HG02938 (cell line): ENCODE measurements around the gene GTF2F2.
"Not testable (repeated sequence)": the region's sequence is repeated elsewhere in the genome, so short reads cannot be mapped to it uniquely, and the experiment has no call there.

Source experiments
- ATAC-seq: cut with Tn5 transposase; IDR thresholded peaks from one replicate; pipeline ENCODE4 v1.9.1; 2021; ENCODE audit warnings: mild to moderate bottlenecking, moderate library complexity; ENCODE audit not compliant: unreplicated experiment

GTF2F2 gene

GRCh38 chr13:45178349-45179162 lies 58.2 kb downstream of the GTF2F2 start:
- ATAC-seq, result no peak

- ATAC-seq, result no peak
Measured at GRCh38 chr13:45179428-45179827, 59.1 kb downstream of the GTF2F2 start.

- no peak for ATAC-seq
Measured at GRCh38 chr13:45180303-45180702, 60.0 kb downstream of the GTF2F2 start.

- ATAC-seq, result no peak
Measured at GRCh38 chr13:45180713-45181601, 60.6 kb downstream of the GTF2F2 start.

GRCh38 chr13:45184693-45185092 lies 64.4 kb downstream of the GTF2F2 start:
- ATAC-seq, result no peak

- no peak for ATAC-seq
Measured at GRCh38 chr13:45185286-45185685, 65.0 kb downstream of the GTF2F2 start.

GRCh38 chr13:45189077-45189476 lies 68.8 kb downstream of the GTF2F2 start:
- not testable (repeated sequence) for ATAC-seq

GRCh38 chr13:45189511-45189910 lies 69.2 kb downstream of the GTF2F2 start:
- not testable (repeated sequence) for ATAC-seq

- ATAC-seq, result no peak
Measured at GRCh38 chr13:45191874-45192273, 71.6 kb downstream of the GTF2F2 start.

GRCh38 chr13:45194081-45194939 lies 74.0 kb downstream of the GTF2F2 start:
- no peak for ATAC-seq

- ATAC-seq, result no peak
Measured at GRCh38 chr13:45195421-45195820, 75.1 kb downstream of the GTF2F2 start.

- ATAC-seq, result no peak
Measured at GRCh38 chr13:45196096-45196495, 75.8 kb downstream of the GTF2F2 start.

GRCh38 chr13:45196622-45197021 lies 76.3 kb downstream of the GTF2F2 start:
- no peak for ATAC-seq

GRCh38 chr13:45198041-45198440 lies 77.7 kb downstream of the GTF2F2 start:
- no peak for ATAC-seq

- no peak for ATAC-seq
Measured at GRCh38 chr13:45198924-45199323, 78.6 kb downstream of the GTF2F2 start.

- ATAC-seq, result no peak
Measured at GRCh38 chr13:45199711-45200110, 79.4 kb downstream of the GTF2F2 start.

- ATAC-seq, result no peak
Measured at GRCh38 chr13:45200701-45201232, 80.5 kb downstream of the GTF2F2 start, which contains the start of gene KCTD4. TSS of gene KCTD4 (minus strand) at chr13:45201045. CDS start at chr13:45194567, 6,478 bp downstream.

GRCh38 chr13:45205124-45205523 lies 84.8 kb downstream of the GTF2F2 start:
- no peak for ATAC-seq

GRCh38 chr13:45206340-45206739 lies 86.0 kb downstream of the GTF2F2 start:
- no peak for ATAC-seq

- no peak for ATAC-seq
Measured at GRCh38 chr13:45207319-45207718, 87.0 kb downstream of the GTF2F2 start.

- ATAC-seq, result no peak
Measured at GRCh38 chr13:45208132-45208531, 87.8 kb downstream of the GTF2F2 start.
